ENCODE results near the gene SLC7A6. TPM values are rescaled to one million over a fixed set of nuclear protein-coding genes. Genes with fewer than 3 reads are reported as not detected.

SLC7A6 gene
- total RNA-seq: 76.8 TPM

GRCh38 chr16:68264128-68265077, at the start of gene SLC7A6:
Gene SLC7A6, plus strand, starts transcription at chr16:68264526. Its CDS starts 10,201 bp downstream, at chr16:68274727.
- Histone ChIP-seq H3K4me3 (ENCODE audit: low read length) (peak within 1 kb of the TSS; percentile 74), H3K27me3 (ENCODE audit: insufficient read depth, low read length) (no peaks in the 10 kb centered on the region), H3K9me3 (ENCODE audit: low read depth, low read length) (no peaks in the 10 kb centered on the region), H3K4me1 (ENCODE audit: insufficient read depth, low read length) (peaks cover 38% of the 10 kb centered on the region)

- no peaks in the 10 kb centered on the region for H3K4me1 ChIP-seq (ENCODE audit: insufficient read depth, low read length)
- H3K9me3 ChIP-seq (ENCODE audit: low read depth, low read length): no peaks in the 10 kb centered on the region
- H3K27me3 ChIP-seq (ENCODE audit: insufficient read depth, low read length): no peaks in the 10 kb centered on the region
- H3K4me3 ChIP-seq (ENCODE audit: low read length): no peak overlapping the region
Measured at GRCh38 chr16:68214726-68215125, 49.6 kb upstream of the SLC7A6 start.

DNA sequence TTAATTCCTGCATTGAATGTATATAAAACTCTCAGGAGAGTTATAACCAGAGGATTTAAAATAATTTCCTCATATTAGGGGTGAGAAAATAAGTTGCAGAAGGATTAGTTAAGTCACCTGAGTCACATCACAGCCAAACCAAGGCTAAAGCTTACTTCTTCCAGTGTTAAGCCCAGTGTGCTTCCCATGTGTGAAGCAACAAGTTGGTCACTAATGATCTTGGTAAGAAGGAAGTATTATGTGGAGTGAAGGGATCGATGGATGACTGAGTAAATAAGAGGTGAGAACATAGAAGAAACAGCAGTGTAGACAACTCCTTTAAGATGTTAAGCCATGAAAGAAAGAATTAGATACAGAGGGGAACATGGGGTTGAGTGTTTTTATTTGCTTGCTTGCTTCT, 49.0 kb upstream of the SLC7A6 start:
- Histone ChIP-seq H3K4me3 (ENCODE audit: low read length) (no peak overlapping the region), H3K27me3 (ENCODE audit: insufficient read depth, low read length) (no peaks in the 10 kb centered on the region), H3K4me1 (ENCODE audit: insufficient read depth, low read length) (no peaks in the 10 kb centered on the region), H3K9me3 (ENCODE audit: low read depth, low read length) (no peaks in the 10 kb centered on the region)

DNA sequence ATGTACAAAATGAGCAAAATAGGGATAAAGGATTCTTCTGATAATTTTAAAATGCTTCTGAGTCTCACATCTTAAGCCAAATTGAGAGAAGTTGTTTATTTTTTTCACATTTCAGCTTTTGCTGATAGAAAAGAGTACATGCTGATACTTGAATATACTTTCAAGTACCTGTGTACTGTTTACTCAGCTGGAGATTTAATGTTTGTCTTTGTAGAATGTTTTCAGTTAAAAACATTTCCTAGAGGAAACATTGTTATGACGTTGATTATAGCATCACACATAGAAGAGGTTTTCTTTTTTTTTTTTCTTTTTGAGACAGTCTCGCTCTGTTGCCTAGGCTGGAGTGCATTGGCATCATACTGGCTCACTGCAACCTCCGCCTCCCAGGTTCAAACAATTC, 48.1 kb upstream of the SLC7A6 start:
- Histone ChIP-seq H3K9me3 (ENCODE audit: low read depth, low read length) (no peaks in the 10 kb centered on the region), H3K4me3 (ENCODE audit: low read length) (no peak overlapping the region), H3K27me3 (ENCODE audit: insufficient read depth, low read length) (no peaks in the 10 kb centered on the region), H3K4me1 (ENCODE audit: insufficient read depth, low read length) (no peaks in the 10 kb centered on the region)

GRCh38 chr16:68217506-68217905, 46.8 kb upstream of the SLC7A6 start:
- H3K27me3 ChIP-seq (ENCODE audit: insufficient read depth, low read length): no peaks in the 10 kb centered on the region
- H3K4me3 ChIP-seq (ENCODE audit: low read length): no peak overlapping the region
- no peaks in the 10 kb centered on the region for H3K4me1 ChIP-seq (ENCODE audit: insufficient read depth, low read length)
- H3K9me3 ChIP-seq (ENCODE audit: low read depth, low read length): no peaks in the 10 kb centered on the region

DNA sequence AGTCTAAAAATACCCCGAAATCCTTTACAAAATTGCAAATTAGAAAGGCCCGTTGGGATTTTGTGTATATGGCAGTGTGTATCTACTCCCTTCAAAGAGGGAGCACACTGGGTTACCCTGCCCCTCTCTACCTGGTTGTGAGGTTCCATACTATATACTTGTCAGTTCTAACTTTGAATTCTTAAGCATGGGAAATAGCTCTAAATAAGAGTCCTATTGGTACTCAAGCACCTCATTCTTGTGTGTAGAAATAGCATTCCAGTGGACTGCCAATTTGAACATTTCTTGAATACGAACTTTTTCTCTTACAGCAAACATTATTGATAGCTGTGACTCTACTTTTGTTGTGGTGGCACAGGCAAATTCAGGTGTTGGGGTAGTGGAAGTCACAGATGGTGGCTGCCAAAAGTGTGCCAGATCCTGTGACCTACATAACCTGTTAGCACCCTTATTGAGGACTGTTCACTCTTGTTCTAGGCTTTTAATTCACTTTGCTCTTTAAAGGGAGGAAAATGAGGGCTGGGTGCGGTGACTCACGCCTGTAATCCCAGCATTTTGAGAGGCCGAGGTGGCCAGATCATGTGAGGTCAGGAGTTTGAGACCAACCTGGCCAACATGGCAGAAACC, 44.5 kb upstream of the SLC7A6 start:
- no peaks in the 10 kb centered on the region for H3K9me3 ChIP-seq (ENCODE audit: low read depth, low read length)

GRCh38 chr16:68223072-68223471, 41.3 kb upstream of the SLC7A6 start:
- no peak overlapping the region for H3K4me3 ChIP-seq (ENCODE audit: low read length)
- H3K27me3 ChIP-seq (ENCODE audit: insufficient read depth, low read length): no peaks in the 10 kb centered on the region
- no peaks in the 10 kb centered on the region for H3K9me3 ChIP-seq (ENCODE audit: low read depth, low read length)
- H3K4me1 ChIP-seq (ENCODE audit: insufficient read depth, low read length): peaks cover 19% of the 10 kb centered on the region

More for the DNA sequence above, 44.5 kb upstream of the SLC7A6 start:
- H3K27me3 ChIP-seq (ENCODE audit: insufficient read depth, low read length): no peaks in the 10 kb centered on the region
- no peak overlapping the region for H3K4me3 ChIP-seq (ENCODE audit: low read length)
- H3K4me1 ChIP-seq (ENCODE audit: insufficient read depth, low read length): no peaks in the 10 kb centered on the region

DNA sequence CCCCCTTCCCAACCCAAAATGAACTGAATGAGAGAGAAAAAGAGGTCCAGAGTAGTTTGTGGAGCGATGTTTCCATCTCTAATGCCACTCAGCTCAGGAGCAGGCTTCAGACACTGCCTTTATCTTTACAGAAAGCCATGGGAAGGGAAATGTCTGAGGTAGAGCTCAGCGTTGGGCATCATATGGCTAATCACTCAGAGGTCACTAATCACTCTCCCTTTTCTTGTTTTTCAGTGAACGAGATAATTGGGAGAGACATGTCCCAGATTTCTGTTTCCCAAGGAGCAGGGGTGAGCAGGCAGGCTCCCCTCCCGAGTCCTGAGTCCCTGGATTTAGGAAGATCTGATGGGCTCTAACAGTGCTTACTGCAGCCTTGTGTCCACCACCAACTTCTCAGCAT, 38.2 kb upstream of the SLC7A6 start:
- Histone ChIP-seq H3K9me3 (ENCODE audit: low read depth, low read length) (no peaks in the 10 kb centered on the region), H3K4me3 (ENCODE audit: low read length) (no peak overlapping the region), H3K4me1 (ENCODE audit: insufficient read depth, low read length) (peaks cover 22% of the 10 kb centered on the region), H3K27me3 (ENCODE audit: insufficient read depth, low read length) (no peaks in the 10 kb centered on the region)

DNA sequence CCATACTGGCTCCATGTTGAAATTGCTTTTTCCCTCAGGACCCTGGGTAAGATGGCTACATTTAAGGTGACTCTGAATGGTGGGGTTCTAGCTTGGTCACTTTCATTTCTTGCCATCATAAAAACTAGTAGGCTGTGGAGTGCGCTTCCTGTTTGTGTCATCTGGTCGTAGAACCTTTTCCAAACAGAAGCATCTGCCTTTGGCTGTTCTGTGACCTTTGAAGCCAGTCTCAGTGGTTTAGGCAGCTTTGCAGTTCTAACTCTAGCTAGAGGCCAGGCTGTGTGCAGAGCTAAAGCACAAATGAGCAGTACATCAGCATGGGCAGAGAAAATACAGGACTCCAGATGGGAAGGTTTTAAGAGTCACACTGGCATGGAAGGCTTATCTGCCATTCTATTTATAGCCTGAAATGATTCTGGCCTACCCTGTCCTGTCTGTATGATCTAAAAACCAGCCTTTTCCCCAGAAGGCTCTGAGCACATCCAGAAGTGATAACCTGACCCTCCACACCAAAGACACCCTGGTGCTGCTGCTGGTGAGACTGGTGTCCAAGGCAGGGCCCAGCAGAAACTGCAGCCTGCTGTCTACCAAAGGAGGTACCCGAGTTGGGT, 37.0 kb upstream of the SLC7A6 start:
- Histone ChIP-seq H3K4me3 (ENCODE audit: low read length) (no peak overlapping the region), H3K4me1 (ENCODE audit: insufficient read depth, low read length) (peaks cover 22% of the 10 kb centered on the region), H3K27me3 (ENCODE audit: insufficient read depth, low read length) (no peaks in the 10 kb centered on the region), H3K9me3 (ENCODE audit: low read depth, low read length) (no peaks in the 10 kb centered on the region)

GRCh38 chr16:68227850-68228553, 36.3 kb upstream of the SLC7A6 start:
- Histone ChIP-seq H3K4me1 (ENCODE audit: insufficient read depth, low read length) (peaks cover 22% of the 10 kb centered on the region), H3K27me3 (ENCODE audit: insufficient read depth, low read length) (no peaks in the 10 kb centered on the region), H3K4me3 (ENCODE audit: low read length) (no peak overlapping the region), H3K9me3 (ENCODE audit: low read depth, low read length) (no peaks in the 10 kb centered on the region)

- H3K4me3 ChIP-seq (ENCODE audit: low read length): no peak overlapping the region
- peaks cover 22% of the 10 kb centered on the region for H3K4me1 ChIP-seq (ENCODE audit: insufficient read depth, low read length)
- H3K27me3 ChIP-seq (ENCODE audit: insufficient read depth, low read length): no peaks in the 10 kb centered on the region
- H3K9me3 ChIP-seq (ENCODE audit: low read depth, low read length): no peaks in the 10 kb centered on the region
Measured at GRCh38 chr16:68228652-68229051, 35.7 kb upstream of the SLC7A6 start.

- Histone ChIP-seq H3K4me1 (ENCODE audit: insufficient read depth, low read length) (peaks cover 22% of the 10 kb centered on the region), H3K9me3 (ENCODE audit: low read depth, low read length) (no peaks in the 10 kb centered on the region), H3K4me3 (ENCODE audit: low read length) (no peak overlapping the region), H3K27me3 (ENCODE audit: insufficient read depth, low read length) (no peaks in the 10 kb centered on the region)
Measured at GRCh38 chr16:68229431-68230175, 34.7 kb upstream of the SLC7A6 start.

DNA sequence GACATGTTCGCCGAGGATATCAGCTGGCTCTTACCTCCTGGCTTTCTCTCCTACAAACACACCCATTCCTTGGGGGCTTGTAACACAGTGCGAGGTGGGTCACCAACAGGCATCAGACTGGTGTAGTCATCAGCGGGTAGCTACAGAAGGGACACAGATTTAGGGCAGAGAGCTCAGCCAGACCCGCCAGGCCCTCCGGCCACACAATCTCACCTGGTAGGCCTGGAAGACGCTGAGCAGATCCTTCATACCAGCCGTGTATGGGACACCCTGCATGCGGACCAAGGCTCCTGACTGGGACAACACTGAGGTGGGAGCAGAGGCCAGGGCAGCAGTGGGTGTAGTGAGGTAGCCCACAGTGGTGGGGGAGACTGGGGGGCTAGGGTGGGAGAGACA, 34.2 kb upstream of the SLC7A6 start:
- H3K9me3 ChIP-seq (ENCODE audit: low read depth, low read length): no peaks in the 10 kb centered on the region
- H3K27me3 ChIP-seq (ENCODE audit: insufficient read depth, low read length): no peaks in the 10 kb centered on the region
- H3K4me3 ChIP-seq (ENCODE audit: low read length): no peak overlapping the region
- H3K4me1 ChIP-seq (ENCODE audit: insufficient read depth, low read length): peaks cover 22% of the 10 kb centered on the region

DNA sequence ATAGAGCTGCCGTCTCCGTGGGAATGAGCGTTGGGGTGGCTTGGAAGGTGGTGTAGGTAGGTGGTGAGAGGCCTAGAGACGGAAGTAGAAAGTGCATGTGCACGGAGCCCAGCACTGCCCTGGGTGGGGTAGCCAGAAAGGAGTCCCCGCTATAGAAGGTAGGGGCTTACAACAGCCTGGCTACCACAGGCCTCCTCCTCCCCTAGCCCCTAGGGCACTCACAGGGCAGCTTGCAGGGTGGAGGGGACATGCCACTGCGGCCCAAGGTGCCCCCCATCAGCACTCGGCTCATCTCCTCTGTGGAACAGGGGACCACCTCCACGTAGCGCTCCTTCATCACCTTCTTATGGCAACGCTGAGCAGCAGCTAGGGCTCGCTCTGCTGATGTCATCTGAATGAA, 33.4 kb upstream of the SLC7A6 start:
- Histone ChIP-seq H3K4me1 (ENCODE audit: insufficient read depth, low read length) (peaks cover 22% of the 10 kb centered on the region), H3K4me3 (ENCODE audit: low read length) (no peak overlapping the region), H3K9me3 (ENCODE audit: low read depth, low read length) (no peaks in the 10 kb centered on the region), H3K27me3 (ENCODE audit: insufficient read depth, low read length) (peaks cover 2% of the 10 kb centered on the region)
